ENCODE data around the gene TTC33.

- TF ChIP-seq CTCF (IDR thresholded peaks at IDR 0.05) (no peak), GATA2 (CRISPR knock-in tag; IDR thresholded peaks at IDR 0.05) (no peak), SIN3A (IDR thresholded peaks at IDR 0.05; ENCODE audit: borderline replicate concordance, low read depth, low read length) (no peak), REST (IDR thresholded peaks at IDR 0.05; ENCODE audit: low read depth, low read length) (no peak), YY1 (IDR thresholded peaks at IDR 0.05; ENCODE audit: low read depth) (no peak), USF1 (IDR thresholded peaks at IDR 0.05; ENCODE audit: borderline replicate concordance, low read depth) (no peak), FOXJ3 (CRISPR knock-in tag; IDR thresholded peaks at IDR 0.05) (no peak), TEAD4 (IDR thresholded peaks at IDR 0.05; ENCODE audit: borderline replicate concordance, insufficient read depth) (no peak), MAX (IDR thresholded peaks at IDR 0.05; ENCODE audit: low read depth) (no peak), SMC3 (IDR thresholded peaks at IDR 0.05; ENCODE audit: low read depth, low read length) (no peak), RFX5 (IDR thresholded peaks at IDR 0.05; ENCODE audit: low read length) (no peak), EP300 (IDR thresholded peaks at IDR 0.05; ENCODE audit: borderline replicate concordance in 1 of 2, low read depth in 1 of 2, low read length in 1 of 2) (no peak), PBX3 (IDR thresholded peaks at IDR 0.05) (no peak), RAD21 (IDR thresholded peaks at IDR 0.05; ENCODE audit: low read length) (no peak)
Measured at GRCh38 chr5:40631236-40631635, 124.5 kb downstream of the TTC33 start.

Data from SK-N-SH (cell line).